Esophagus (tissue), 2 donors: Measurements from ENCODE around the gene IQCM. TPM values are rescaled to one million over a fixed set of nuclear protein-coding genes. Genes with fewer than 3 reads are reported as not detected.
"Not testable (repeated sequence)": the region's sequence is repeated elsewhere in the genome, so short reads cannot be mapped to it uniquely, and the experiment has no call there.

Experiments
- H3K27ac ChIP-seq, 2 donors: one replicate each; pipeline ENCODE4 v1.5.1; 2013; ENCODE audit warnings: low read depth in 2 of 2, mild to moderate bottlenecking in 2 of 2, inconsistent platforms in 1 of 2, low read length in 1 of 2, moderate library complexity in 1 of 2
- H3K27me3 ChIP-seq, 2 donors: one replicate each; pipeline ENCODE4 v1.6.1; 2013; ENCODE audit warnings: low read length in 2 of 2, control low read depth in 1 of 2, mild to moderate bottlenecking in 1 of 2; ENCODE audit not compliant: insufficient read depth in 2 of 2, control insufficient read depth in 1 of 2
- H3K36me3 ChIP-seq, 2 donors: one replicate each; pipeline ENCODE4 v1.6.1; 2013; ENCODE audit warnings: low read length in 1 of 2; ENCODE audit not compliant: control insufficient read depth in 2 of 2, insufficient read depth in 2 of 2
- H3K4me1 ChIP-seq, 2 donors: one replicate each; pipeline ENCODE4 v1.6.1; 2013; ENCODE audit warnings: low read length in 1 of 2; ENCODE audit not compliant: control insufficient read depth in 2 of 2, insufficient read depth in 2 of 2
- H3K4me3 ChIP-seq, 2 donors: one replicate each; pipeline ENCODE4 v1.5.1; 2013; ENCODE audit warnings: low read length in 2 of 2, mild to moderate bottlenecking in 2 of 2, low read depth in 1 of 2, moderate library complexity in 1 of 2
- H3K9me3 ChIP-seq, 2 donors: one replicate each; pipeline ENCODE4 v1.6.1; 2013; ENCODE audit warnings: mild to moderate bottlenecking in 2 of 2, low read depth in 1 of 2, low read length in 1 of 2, moderate library complexity in 1 of 2; ENCODE audit not compliant: control insufficient read depth in 2 of 2, insufficient read depth in 1 of 2
- WGBS, 2 donors: extraction: QIAGEN DNeasy Blood & Tissue Kit; methylation state at CpG; one replicate each; pipeline ENCODE4 v1.1.7; 2013; 5-methylcytosine and 5-hydroxymethylcytosine counted together
- polyA plus RNA-seq, 2 donors: library from polyadenylated mRNA; stranded (reverse); fragments of 200-250 nt; gene quantifications; one replicate each; pipeline ENCODE4 v1.2.3, GENCODE V29; 2013
- donor health status: healthy with polysubstance abuse.
- donor health status: Bipolar disorder and iron deficiency.

The IQCM gene
- polyA plus RNA-seq, 2 donors: not detected

GRCh38 chr4:149398993-149399392 lies 416.6 kb downstream of the IQCM start:
- 59 to 66% methylated on average over 3 of the region's 3 CpGs for WGBS, 2 donors
- Histone ChIP-seq H3K4me3 (no peak overlapping the region), H3K4me1 (no peaks in the 10 kb centered on the region), H3K36me3 (no peaks in the 10 kb centered on the region), H3K27me3 (no peaks in the 10 kb centered on the region), H3K27ac (no peak overlapping the region), H3K9me3 (no peaks in the 10 kb centered on the region)

GRCh38 chr4:149370785-149371420 lies 444.7 kb downstream of the IQCM start:
- no peaks in the 10 kb centered on the region for H3K27me3 ChIP-seq
- no peaks in the 10 kb centered on the region for H3K4me1 ChIP-seq
- no peaks in the 10 kb centered on the region for H3K9me3 ChIP-seq
- H3K36me3 ChIP-seq: no peaks in the 10 kb centered on the region
- H3K27ac ChIP-seq: no peak overlapping the region
- WGBS, 2 donors: 42% methylated on average over 4 of the region's 4 CpGs
- H3K4me3 ChIP-seq: no peak overlapping the region

- 56 to 57% methylated on average over 3 of the region's 3 CpGs for WGBS, 2 donors
- Histone ChIP-seq H3K27ac (no peak overlapping the region), H3K27me3 (no peaks in the 10 kb centered on the region), H3K4me3 (no peak overlapping the region), H3K36me3 (no peaks in the 10 kb centered on the region), H3K4me1 (no peaks in the 10 kb centered on the region), H3K9me3 (no peaks in the 10 kb centered on the region)
These were observed 445.6 kb downstream of the IQCM start for GRCh38 chr4:149370002-149370401.

- H3K27ac ChIP-seq: no peak overlapping the region
- H3K4me1 ChIP-seq: no peaks in the 10 kb centered on the region
- 64 to 69% methylated on average over 3 of the region's 3 CpGs for WGBS, 2 donors
These were observed 462.4 kb downstream of the IQCM start for GRCh38 chr4:149353241-149353640.

GRCh38 chr4:149349541-149349940 lies 466.1 kb downstream of the IQCM start:
- H3K9me3 ChIP-seq: no peaks in the 10 kb centered on the region
- no peak overlapping the region for H3K4me3 ChIP-seq
- no peaks in the 10 kb centered on the region for H3K27me3 ChIP-seq

More at GRCh38 chr4:149353241-149353640, 462.4 kb downstream of the IQCM start:
- H3K4me3 ChIP-seq: no peak overlapping the region
- H3K9me3 ChIP-seq: no peaks in the 10 kb centered on the region
- no peaks in the 10 kb centered on the region for H3K27me3 ChIP-seq
- H3K36me3 ChIP-seq: no peaks in the 10 kb centered on the region

GRCh38 chr4:149347139-149347538 lies 468.5 kb downstream of the IQCM start:
- H3K4me1 ChIP-seq: no peaks in the 10 kb centered on the region
- WGBS, 2 donors: 80 to 85% methylated on average over 3 of the region's 3 CpGs
- no peaks in the 10 kb centered on the region for H3K9me3 ChIP-seq
- no peaks in the 10 kb centered on the region for H3K36me3 ChIP-seq
- H3K27ac ChIP-seq: no peak overlapping the region
- no peak overlapping the region for H3K4me3 ChIP-seq
- H3K27me3 ChIP-seq: no peaks in the 10 kb centered on the region

More at GRCh38 chr4:149349541-149349940, 466.1 kb downstream of the IQCM start:
- Histone ChIP-seq H3K27ac (no peak overlapping the region), H3K4me1 (no peaks in the 10 kb centered on the region), H3K36me3 (no peaks in the 10 kb centered on the region)

GRCh38 chr4:149345424-149345823 lies 470.2 kb downstream of the IQCM start:
- no peaks in the 10 kb centered on the region for H3K4me1 ChIP-seq

GRCh38 chr4:149344436-149344835 lies 471.2 kb downstream of the IQCM start:
- Histone ChIP-seq H3K9me3 (no peaks in the 10 kb centered on the region), H3K36me3 (no peaks in the 10 kb centered on the region), H3K27me3 (no peaks in the 10 kb centered on the region), H3K27ac (no peak overlapping the region), H3K4me3 (no peak overlapping the region), H3K4me1 (no peaks in the 10 kb centered on the region)
- WGBS, 2 donors: 62 to 65% methylated on average over 3 of the region's 3 CpGs

More at GRCh38 chr4:149345424-149345823, 470.2 kb downstream of the IQCM start:
- H3K27me3 ChIP-seq: no peaks in the 10 kb centered on the region
- H3K27ac ChIP-seq: no peak overlapping the region
- no peaks in the 10 kb centered on the region for H3K36me3 ChIP-seq
- no peaks in the 10 kb centered on the region for H3K9me3 ChIP-seq
- WGBS, 2 donors: 62 to 85% methylated on average over 1 of the region's 1 CpG
- H3K4me3 ChIP-seq: no peak overlapping the region

GRCh38 chr4:149343614-149344013 lies 472.0 kb downstream of the IQCM start:
- H3K27ac ChIP-seq: no peak overlapping the region
- no peaks in the 10 kb centered on the region for H3K36me3 ChIP-seq
- no peaks in the 10 kb centered on the region for H3K9me3 ChIP-seq
- H3K27me3 ChIP-seq: no peaks in the 10 kb centered on the region
- no peaks in the 10 kb centered on the region for H3K4me1 ChIP-seq
- H3K4me3 ChIP-seq: no peak overlapping the region

- not testable (repeated sequence) for H3K4me1 ChIP-seq, H3K36me3 ChIP-seq, H3K27ac ChIP-seq, H3K27me3 ChIP-seq, H3K4me3 ChIP-seq, H3K9me3 ChIP-seq
- 66 to 75% methylated on average over 5 of the region's 5 CpGs for WGBS, 2 donors
These were observed 474.5 kb downstream of the IQCM start for GRCh38 chr4:149341117-149341516.
